Rectal smooth muscle tissue (tissue), 1 donor: ENCODE measurements around the gene PRAMEF7.
"Not testable (repeated sequence)": the region's sequence is repeated elsewhere in the genome, so short reads cannot be mapped to it uniquely, and the experiment has no call there.

Experiments used
- H3K27ac ChIP-seq: one replicate; pipeline ENCODE4 v1.7.0; 2013; ENCODE audit warnings: low read depth, low read length, inconsistent platforms
- H3K27me3 ChIP-seq: one replicate; pipeline ENCODE4 v1.7.0; 2013; ENCODE audit warnings: low read length; ENCODE audit not compliant: control insufficient read depth, insufficient read depth
- H3K36me3 ChIP-seq: one replicate; pipeline ENCODE4 v1.7.0; 2013; ENCODE audit warnings: low read length; ENCODE audit not compliant: control insufficient read depth, insufficient read depth
- H3K4me1 ChIP-seq: one replicate; pipeline ENCODE4 v1.7.0; 2013; ENCODE audit warnings: low read length; ENCODE audit not compliant: control insufficient read depth, insufficient read depth
- H3K4me3 ChIP-seq: one replicate; pipeline ENCODE4 v1.7.0; 2013; ENCODE audit warnings: low read length
- H3K9ac ChIP-seq: one replicate; pipeline ENCODE4 v1.7.0; 2013; ENCODE audit warnings: low read length

The PRAMEF7 gene

GRCh38 chr1:12916310-12916709 is at the start of gene PRAMEF7:
PRAMEF7 (plus strand) TSS chr1:12916610; CDS start chr1:12917693, 1,083 bp downstream.
- not testable (repeated sequence) for H3K27ac ChIP-seq, H3K4me3 ChIP-seq, H3K27me3 ChIP-seq, H3K36me3 ChIP-seq, H3K4me1 ChIP-seq, H3K9ac ChIP-seq

GRCh38 chr1:12878453-12878852 is 38.0 kb upstream of the PRAMEF7 start:
- H3K4me3 ChIP-seq, H3K27me3 ChIP-seq, H3K4me1 ChIP-seq, H3K36me3 ChIP-seq, H3K9ac ChIP-seq, H3K27ac ChIP-seq: not testable (repeated sequence)

GRCh38 chr1:12886101-12886500 is 30.3 kb upstream of the PRAMEF7 start, which contains the start of gene PRAMEF4:
PRAMEF4 (minus strand) TSS chr1:12886201; CDS start chr1:12883394, 2,807 bp downstream.
- not testable (repeated sequence) for H3K9ac ChIP-seq

GRCh38 chr1:12898170-12898569 is 18.2 kb upstream of the PRAMEF7 start, which contains the start of gene PRAMEF10:
PRAMEF10 (minus strand) TSS chr1:12898270; CDS start chr1:12895847, 2,423 bp downstream.
- H3K36me3 ChIP-seq, H3K27ac ChIP-seq, H3K4me3 ChIP-seq, H3K9ac ChIP-seq, H3K4me1 ChIP-seq, H3K27me3 ChIP-seq: not testable (repeated sequence)

More at GRCh38 chr1:12886101-12886500, 30.3 kb upstream of the PRAMEF7 start, which contains the start of gene PRAMEF4:
- not testable (repeated sequence) for H3K4me1 ChIP-seq, H3K4me3 ChIP-seq, H3K27ac ChIP-seq, H3K27me3 ChIP-seq, H3K36me3 ChIP-seq

GRCh38 chr1:12899186-12899585 is 17.2 kb upstream of the PRAMEF7 start:
- H3K9ac ChIP-seq, H3K27ac ChIP-seq, H3K36me3 ChIP-seq, H3K27me3 ChIP-seq, H3K4me1 ChIP-seq, H3K4me3 ChIP-seq: not testable (repeated sequence)

GRCh38 chr1:12903793-12904572 is 12.4 kb upstream of the PRAMEF7 start:
- H3K27ac ChIP-seq, H3K4me1 ChIP-seq, H3K4me3 ChIP-seq, H3K36me3 ChIP-seq, H3K27me3 ChIP-seq, H3K9ac ChIP-seq: not testable (repeated sequence)

GRCh38 chr1:12921749-12922148 is 5.3 kb downstream of the PRAMEF7 start:
- H3K27ac ChIP-seq, H3K27me3 ChIP-seq, H3K4me1 ChIP-seq, H3K4me3 ChIP-seq, H3K36me3 ChIP-seq, H3K9ac ChIP-seq: not testable (repeated sequence)

GRCh38 chr1:12924368-12924767 is 8.0 kb downstream of the PRAMEF7 start:
- H3K4me1 ChIP-seq, H3K27ac ChIP-seq, H3K27me3 ChIP-seq, H3K36me3 ChIP-seq, H3K9ac ChIP-seq, H3K4me3 ChIP-seq: not testable (repeated sequence)

- not testable (repeated sequence) for H3K4me3 ChIP-seq, H3K4me1 ChIP-seq, H3K9ac ChIP-seq, H3K27me3 ChIP-seq, H3K36me3 ChIP-seq, H3K27ac ChIP-seq
Measured at GRCh38 chr1:12947480-12947879, 31.1 kb downstream of the PRAMEF7 start, which contains the start of gene PRAMEF6. PRAMEF6 (minus strand) TSS chr1:12947580; CDS start chr1:12942518, 5,062 bp downstream.
